K562 (cell line): ENCODE data around the gene ARMH3.

Source experiments
- BRF2 ChIP-seq: IDR thresholded peaks from 3 replicates; pipeline ENCODE4 v1.6.1; 2011; ENCODE audit warnings: borderline replicate concordance, mild to moderate bottlenecking; ENCODE audit not compliant: insufficient read length, insufficient read depth
- HIVEP1 ChIP-seq: fragments of 250-450 bp; sonication (Bioruptor Pico); IDR thresholded peaks from 2 replicates; pipeline ENCODE4 v1.4.0; 2020; ENCODE audit warnings: mild to moderate bottlenecking
- HMG20B ChIP-seq: fragments of 250-450 bp; sonication (Bioruptor Pico); IDR thresholded peaks from 2 replicates; pipeline ENCODE4 v1.5.0; 2021; ENCODE audit warnings: mild to moderate bottlenecking
- MAX ChIP-seq: sonication (generic); formaldehyde crosslinking; IDR thresholded peaks from 2 replicates; pipeline ENCODE4 v1.9.0; 2022; ENCODE audit warnings: mild to moderate bottlenecking, missing genetic modification reagents
- POLR2AphosphoS2 ChIP-seq: IDR thresholded peaks from 2 replicates; pipeline ENCODE4 v1.6.1; 2012; ENCODE audit warnings: low read length, improper control_type of control experiment
- SPI1 ChIP-seq: IDR thresholded peaks from 2 replicates; pipeline ENCODE4 v1.6.1; 2011; ENCODE audit warnings: low read depth, low read length, control low read depth, borderline replicate concordance
- ZNF174 ChIP-seq: fragments of 250-450 bp; sonication (Bioruptor Pico); IDR thresholded peaks from 2 replicates; pipeline ENCODE4 v1.4.0; 2020; ENCODE audit warnings: mild to moderate bottlenecking
- ZNF316 ChIP-seq: fragments of 450-650 bp; IDR thresholded peaks from 2 replicates; pipeline ENCODE4 v1.6.1; 2016

DNA sequence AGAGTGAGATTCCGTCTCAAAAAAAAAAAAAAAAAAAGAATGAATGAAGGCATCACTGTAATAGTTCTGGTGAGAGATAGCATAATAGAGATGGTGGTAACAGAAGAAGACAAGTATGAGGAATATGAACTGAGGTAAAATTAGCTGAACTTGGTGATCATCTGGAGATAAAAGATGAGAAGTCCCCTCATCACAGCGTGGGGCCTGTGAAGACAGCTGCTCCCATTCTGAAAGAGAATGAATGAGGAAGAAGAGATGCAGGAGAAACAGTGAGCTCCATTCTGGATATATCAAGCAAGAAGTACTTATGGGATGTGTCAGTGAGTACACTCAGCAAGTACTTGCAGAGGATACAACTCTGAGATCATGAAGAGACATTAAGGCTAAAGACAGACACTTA, 28.7 kb downstream of the ARMH3 start:
- TF ChIP-seq HMG20B (CRISPR knock-in tag): no peak
- no peak for TF ChIP-seq ZNF316
- TF ChIP-seq POLR2AphosphoS2: no peak
- no peak for TF ChIP-seq BRF2
- TF ChIP-seq MAX: no peak
- no peak for TF ChIP-seq SPI1
- TF ChIP-seq ZNF174: no peak
- TF ChIP-seq HIVEP1 (CRISPR knock-in tag): no peak
